ENCODE data around the gene C1orf53.

- TF ChIP-seq CTCF (IDR thresholded peaks at IDR 0.05) (no peak), POLR2A (IDR thresholded peaks at IDR 0.05) (no peak)
Observed at GRCh38 chr1:197933647-197934046, 31.2 kb downstream of the C1orf53 start.

Measured in uterus (tissue), 2 donors.